GM23248 (cell line): Measurements from ENCODE around the gene TMEM204. TPM values are rescaled to one million over a fixed set of nuclear protein-coding genes. Genes with fewer than 3 reads are reported as not detected.

Experiments used
- DNase-seq: peaks from one replicate; pipeline ENCODE4 v3.0.0-alpha.2; 2015
- H2AFZ ChIP-seq: fragments of 200-600 bp; sonication (generic); 2 replicates; pipeline ENCODE4 v1.6.1; 2016; ENCODE audit warnings: antibody characterized with exemption
- H3F3A ChIP-seq: fragments of 200-600 bp; sonication (generic); 2 replicates; pipeline ENCODE4 v1.6.1; 2016; ENCODE audit warnings: mild to moderate bottlenecking, antibody characterized with exemption, mixed run types; ENCODE audit not compliant: insufficient read depth
- H3K27ac ChIP-seq: fragments of 200-600 bp; sonication (generic); 2 replicates; pipeline ENCODE4 v1.5.1; 2016; ENCODE audit warnings: mild to moderate bottlenecking
- H3K27me3 ChIP-seq: fragments of 200-600 bp; sonication (generic); replicated peaks from 2 replicates; pipeline ENCODE4 v1.6.1; 2016; ENCODE audit warnings: mild to moderate bottlenecking; ENCODE audit not compliant: insufficient read depth
- H3K36me3 ChIP-seq: fragments of 200-600 bp; sonication (generic); 2 replicates; pipeline ENCODE4 v1.6.1; 2016; ENCODE audit warnings: low read depth, mild to moderate bottlenecking
- H3K4me1 ChIP-seq: fragments of 200-600 bp; sonication (generic); 2 replicates; pipeline ENCODE4 v1.6.1; 2016; ENCODE audit warnings: mild to moderate bottlenecking; ENCODE audit not compliant: insufficient read depth
- H3K4me2 ChIP-seq: fragments of 200-600 bp; sonication (generic); one replicate; pipeline ENCODE4 v1.6.1; 2016; ENCODE audit warnings: mild to moderate bottlenecking; ENCODE audit not compliant: unreplicated experiment
- H3K4me3 ChIP-seq: fragments of 200-600 bp; sonication (generic); 2 replicates; pipeline ENCODE4 v1.5.1; 2016; ENCODE audit warnings: mild to moderate bottlenecking
- H3K79me2 ChIP-seq: fragments of 200-600 bp; sonication (generic); 2 replicates; pipeline ENCODE4 v1.6.1; 2016; ENCODE audit warnings: mild to moderate bottlenecking; ENCODE audit not compliant: insufficient read depth
- H3K9ac ChIP-seq: fragments of 200-600 bp; sonication (generic); 2 replicates; pipeline ENCODE4 v1.6.1; 2016; ENCODE audit warnings: mild to moderate bottlenecking
- H3K9me2 ChIP-seq: fragments of 200-600 bp; sonication (generic); 2 replicates; pipeline ENCODE4 v1.6.1; 2016; ENCODE audit warnings: mixed run types, mild to moderate bottlenecking, moderate library complexity; ENCODE audit not compliant: insufficient read depth
- H3K9me3 ChIP-seq: fragments of 200-600 bp; sonication (generic); one replicate; pipeline ENCODE4 v1.6.1; 2017; ENCODE audit warnings: low read depth
- H4K20me1 ChIP-seq: fragments of 200-600 bp; sonication (generic); 2 replicates; pipeline ENCODE4 v1.6.0; 2016; ENCODE audit not compliant: insufficient read depth
- EZH2 ChIP-seq: fragments of 200-600 bp; sonication (generic); IDR thresholded peaks from 2 replicates; pipeline ENCODE4 v1.6.1; 2018; ENCODE audit warnings: antibody characterized with exemption, mild to moderate bottlenecking; ENCODE audit not compliant: insufficient read depth, poor library complexity, severe bottlenecking
- EZH2phosphoT487 ChIP-seq: fragments of 200-600 bp; sonication (generic); IDR thresholded peaks from 2 replicates; pipeline ENCODE4 v1.6.1; 2018; ENCODE audit warnings: antibody characterized with exemption, moderate library complexity, mild to moderate bottlenecking, low read depth; ENCODE audit not compliant: insufficient read depth
- WGBS, 2 experiments: methylation state at CpG; one replicate each; pipeline ENCODE4 v1.1.6; 2015 to 2017; ENCODE audit warnings: low lambda C conversion rate in 2 of 2, low coverage in 1 of 2; ENCODE audit errors: missing lambda C conversion rate in 2 of 2; 5-methylcytosine and 5-hydroxymethylcytosine counted together
- in situ Hi-C: fragments of 300-500 bp; cut with MboI; formaldehyde crosslinking; loops from 2 replicates; pipeline ENCODE4 v1.15.0; 2020
- polyA plus RNA-seq: library from polyadenylated mRNA; unstranded; fragments of >200 nt; fragmentation: Nextera tagmentation; extraction: Ambion mirVana; gene quantifications from 2 replicates; pipeline ENCODE4 v1.2.1, GENCODE V29; 2016
- total RNA-seq: library from RNA; depleted of rRNA; stranded (reverse); fragments of >200 nt; shearing (Covaris generic); gene quantifications from 2 replicates; pipeline ENCODE4 v1.2.3, GENCODE V29; 2014

TMEM204 gene
- total and polyA plus RNA-seq, 2 experiments from 2014 or later: 26.0 to 40.0 TPM

DNA sequence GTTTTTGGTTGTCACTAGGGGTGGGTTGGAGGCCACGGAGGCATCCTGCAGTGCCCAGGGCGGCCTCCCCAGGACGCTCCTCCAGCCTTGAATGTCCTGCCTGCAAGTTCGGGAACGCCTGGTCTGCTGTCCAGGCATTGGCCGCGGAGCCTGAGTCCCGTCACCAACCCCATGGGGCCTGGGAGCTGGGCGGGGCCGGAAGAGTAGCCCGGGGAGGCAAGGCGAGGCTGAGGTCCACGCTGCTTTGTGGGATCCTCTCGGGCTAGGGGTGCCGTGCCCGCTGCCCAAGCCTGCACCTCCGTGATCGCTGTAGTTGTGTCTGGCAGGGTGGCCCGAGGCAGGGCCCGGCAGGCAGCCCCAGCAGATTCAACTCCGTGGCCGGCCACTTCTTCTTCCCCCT is 27.6 kb upstream of the TMEM204 start:
- Histone ChIP-seq H3K4me1 (no peaks in the 10 kb centered on the region), H3K9me3 (no peaks in the 10 kb centered on the region), H3K27ac (no peak overlapping the region), H4K20me1 (no peaks in the 10 kb centered on the region), H3K9ac (no peak overlapping the region), H2AFZ (no peak overlapping the region), H3K27me3 (no peaks in the 10 kb centered on the region), H3K36me3 (peaks cover 7% of the 10 kb centered on the region; the same call in 1 of the 2 replicates), H3K9me2 (no peaks in the 10 kb centered on the region), H3K79me2 (no peaks in the 10 kb centered on the region), H3F3A (no peaks in the 10 kb centered on the region), H3K4me2 (no peak overlapping the region), H3K4me3 (no peak overlapping the region)
- TF ChIP-seq EZH2phosphoT487 (no peak), EZH2 (no peak)
- in situ Hi-C loops: no loop called here
- 92 to 96% methylated on average over 22 of the region's 22 CpGs for WGBS, 2 experiments
- no peak for DNase-seq

DNA sequence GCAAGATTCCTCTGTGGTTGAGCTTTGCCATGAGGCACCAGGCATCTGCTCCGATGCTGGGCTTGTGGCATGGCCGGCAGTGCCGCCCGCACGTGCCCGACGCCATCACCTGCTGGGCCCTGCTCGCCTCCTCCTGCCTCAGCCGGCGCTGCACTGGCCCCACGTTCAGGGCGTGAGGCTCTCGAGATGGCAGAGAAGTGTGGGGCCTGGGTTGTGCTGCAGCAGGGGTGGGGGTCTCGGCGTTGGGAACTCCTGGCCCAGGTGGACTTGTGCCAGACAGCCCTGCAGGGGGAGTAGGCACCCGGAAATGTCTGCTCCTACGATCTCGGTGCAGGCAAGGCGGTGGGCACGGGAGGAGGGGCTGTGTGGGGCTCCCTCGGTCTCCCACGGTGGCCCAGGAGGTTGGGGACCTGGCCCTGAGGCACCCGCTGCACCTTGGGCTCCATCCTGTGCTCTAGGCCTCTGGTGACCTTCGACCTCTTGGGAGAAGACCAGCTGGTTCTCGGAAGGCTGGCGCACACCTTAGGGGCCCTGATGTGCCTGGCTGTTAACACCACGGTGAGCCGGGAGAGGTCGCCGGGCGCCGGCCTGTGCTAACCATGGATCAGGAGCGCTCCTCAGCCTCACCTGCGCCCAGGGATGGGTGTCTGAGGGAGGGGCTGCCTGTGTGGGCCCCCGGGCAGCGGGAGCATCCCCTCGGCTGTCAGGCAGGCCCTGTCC is 26.8 kb upstream of the TMEM204 start:
- Histone ChIP-seq H2AFZ (no peak overlapping the region), H3K27me3 (no peaks in the 10 kb centered on the region), H3K9ac (no peak overlapping the region), H3K27ac (no peak overlapping the region), H3K4me2 (no peak overlapping the region), H3K36me3 (peaks cover 7% of the 10 kb centered on the region; the same call in 1 of the 2 replicates), H3K4me3 (no peak overlapping the region), H3K79me2 (no peaks in the 10 kb centered on the region), H3K9me3 (no peaks in the 10 kb centered on the region), H3K4me1 (no peaks in the 10 kb centered on the region), H4K20me1 (no peaks in the 10 kb centered on the region), H3K9me2 (no peaks in the 10 kb centered on the region), H3F3A (no peaks in the 10 kb centered on the region)
- in situ Hi-C loops: no loop called here
- no peak for DNase-seq
- WGBS, 2 experiments: 87 to 93% methylated on average over 29 to 34 of the region's 37 CpGs
- TF ChIP-seq EZH2 (no peak), EZH2phosphoT487 (no peak)

DNA sequence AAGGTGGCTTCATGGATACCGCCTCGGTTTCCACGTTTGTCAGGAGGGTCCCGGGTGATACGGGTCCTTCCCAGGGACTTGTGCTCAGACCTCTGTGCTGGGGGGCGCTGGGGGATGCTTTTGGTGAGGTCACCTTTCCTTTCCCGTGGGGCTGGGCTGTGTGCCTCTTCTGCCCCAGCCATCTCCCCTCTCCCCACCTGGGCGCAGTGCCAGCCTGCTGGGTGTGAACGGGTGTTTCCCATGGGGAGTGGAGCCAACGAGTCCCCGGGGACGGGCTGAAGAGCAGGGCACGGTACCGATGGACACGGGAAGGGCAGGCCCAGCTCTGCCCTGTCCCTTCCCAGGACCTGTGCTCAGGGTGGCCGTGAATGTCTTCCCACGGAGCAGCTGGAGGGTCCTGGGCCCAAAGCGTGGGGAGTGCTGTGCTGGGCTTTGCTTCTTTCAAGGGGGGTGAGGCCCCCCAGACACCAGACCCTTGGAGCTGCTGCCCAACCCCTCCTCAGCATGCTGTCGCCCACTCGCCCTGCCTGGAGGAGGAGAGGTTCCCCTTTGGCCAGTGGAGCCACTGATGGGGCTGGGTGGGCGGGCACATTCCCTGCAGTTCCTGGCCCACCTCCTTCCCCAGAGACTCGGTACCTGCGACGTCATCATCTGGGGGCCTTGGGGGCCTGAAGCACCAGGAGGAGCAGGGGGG is 24.8 kb upstream of the TMEM204 start:
- H3K79me2 ChIP-seq: no peaks in the 10 kb centered on the region
- no peaks in the 10 kb centered on the region for H3K36me3 ChIP-seq
- H3K9me2 ChIP-seq: no peaks in the 10 kb centered on the region
- no peaks in the 10 kb centered on the region for H3K9me3 ChIP-seq
- no peak overlapping the region for H3K9ac ChIP-seq
- WGBS, 2 experiments: 81 to 82% methylated on average over 20 to 24 of the region's 24 CpGs
- in situ Hi-C loops: no loop called here
- H4K20me1 ChIP-seq: no peaks in the 10 kb centered on the region
- DNase-seq: no peak
- no peak overlapping the region for H3K4me2 ChIP-seq
- TF ChIP-seq EZH2: no peak
- no peaks in the 10 kb centered on the region for H3F3A ChIP-seq
- H3K4me3 ChIP-seq: no peak overlapping the region
- H2AFZ ChIP-seq: no peak overlapping the region
- H3K27me3 ChIP-seq: no peaks in the 10 kb centered on the region
- H3K4me1 ChIP-seq: no peaks in the 10 kb centered on the region
- no peak overlapping the region for H3K27ac ChIP-seq

DNA sequence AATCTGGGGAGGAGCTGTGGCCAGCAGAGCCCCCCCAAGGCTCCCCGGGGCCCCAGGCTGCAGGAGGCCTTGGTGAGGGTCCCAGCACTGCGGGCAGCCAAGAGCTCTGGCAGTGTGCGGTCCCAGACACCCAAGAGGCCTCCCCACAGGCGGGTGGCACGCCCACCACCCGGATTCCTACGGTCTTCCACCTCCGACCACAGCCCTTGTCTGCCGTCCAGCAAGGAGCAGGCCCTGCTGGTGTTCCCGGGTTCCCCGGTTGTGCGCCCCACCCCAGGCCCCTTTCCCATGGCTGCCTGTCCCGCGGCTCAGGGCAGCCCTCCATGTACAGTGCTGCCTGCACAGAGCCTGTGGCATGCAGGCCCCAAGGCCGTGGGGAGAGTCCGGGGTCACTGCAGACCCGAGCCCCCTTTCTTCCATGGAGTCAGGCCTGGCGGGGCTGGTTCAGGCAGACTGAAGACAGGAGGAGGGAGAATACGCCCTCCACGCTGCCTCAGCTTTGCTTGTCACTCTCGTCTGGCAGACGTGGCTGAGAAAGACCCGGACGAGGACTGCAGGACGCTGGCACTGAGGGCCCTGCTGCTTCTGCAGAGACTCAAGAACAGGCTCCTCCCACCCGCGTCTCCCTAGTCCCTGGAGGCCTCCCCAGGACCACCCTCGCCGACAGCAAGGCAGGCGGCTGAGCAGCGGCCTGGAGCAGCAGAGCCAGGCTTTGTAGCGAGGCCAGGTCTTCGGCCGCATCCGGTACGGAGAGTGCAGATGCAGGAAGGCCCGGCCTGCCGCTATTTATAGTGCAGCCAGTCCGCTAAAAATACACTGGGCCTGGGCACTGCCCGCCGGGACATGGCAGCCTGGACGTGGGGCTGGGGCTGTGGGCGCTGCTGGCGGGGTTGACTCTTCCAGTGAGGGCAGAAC is 23.9 kb upstream of the TMEM204 start:
- Histone ChIP-seq H3K27me3 (no peaks in the 10 kb centered on the region), H4K20me1 (no peaks in the 10 kb centered on the region), H3K79me2 (no peaks in the 10 kb centered on the region), H3K9me2 (no peaks in the 10 kb centered on the region), H3K36me3 (no peaks in the 10 kb centered on the region), H2AFZ (no peak overlapping the region), H3K9ac (no peak overlapping the region), H3K4me3 (no peak overlapping the region), H3K9me3 (no peaks in the 10 kb centered on the region), H3K27ac (no peak overlapping the region), H3K4me1 (no peaks in the 10 kb centered on the region), H3K4me2 (no peak overlapping the region), H3F3A (no peaks in the 10 kb centered on the region)
- in situ Hi-C loops: no loop called here
- DNase-seq: no peak
- no peak for TF ChIP-seq EZH2phosphoT487
- TF ChIP-seq EZH2: no peak
- WGBS, 2 experiments: 90 to 92% methylated on average over 37 to 44 of the region's 44 CpGs
